Measurements from ENCODE around the gene SH3BP1. TPM values are rescaled to one million over a fixed set of nuclear protein-coding genes. Genes with fewer than 3 reads are reported as not detected.
"Not testable (repeated sequence)": the region's sequence is repeated elsewhere in the genome, so short reads cannot be mapped to it uniquely, and the experiment has no call there.

Gene SH3BP1, protein sequence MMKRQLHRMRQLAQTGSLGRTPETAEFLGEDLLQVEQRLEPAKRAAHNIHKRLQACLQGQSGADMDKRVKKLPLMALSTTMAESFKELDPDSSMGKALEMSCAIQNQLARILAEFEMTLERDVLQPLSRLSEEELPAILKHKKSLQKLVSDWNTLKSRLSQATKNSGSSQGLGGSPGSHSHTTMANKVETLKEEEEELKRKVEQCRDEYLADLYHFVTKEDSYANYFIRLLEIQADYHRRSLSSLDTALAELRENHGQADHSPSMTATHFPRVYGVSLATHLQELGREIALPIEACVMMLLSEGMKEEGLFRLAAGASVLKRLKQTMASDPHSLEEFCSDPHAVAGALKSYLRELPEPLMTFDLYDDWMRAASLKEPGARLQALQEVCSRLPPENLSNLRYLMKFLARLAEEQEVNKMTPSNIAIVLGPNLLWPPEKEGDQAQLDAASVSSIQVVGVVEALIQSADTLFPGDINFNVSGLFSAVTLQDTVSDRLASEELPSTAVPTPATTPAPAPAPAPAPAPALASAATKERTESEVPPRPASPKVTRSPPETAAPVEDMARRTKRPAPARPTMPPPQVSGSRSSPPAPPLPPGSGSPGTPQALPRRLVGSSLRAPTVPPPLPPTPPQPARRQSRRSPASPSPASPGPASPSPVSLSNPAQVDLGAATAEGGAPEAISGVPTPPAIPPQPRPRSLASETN
- 10.5 TPM for polyA plus RNA-seq (ENCODE audit: insufficient read length)

DNA sequence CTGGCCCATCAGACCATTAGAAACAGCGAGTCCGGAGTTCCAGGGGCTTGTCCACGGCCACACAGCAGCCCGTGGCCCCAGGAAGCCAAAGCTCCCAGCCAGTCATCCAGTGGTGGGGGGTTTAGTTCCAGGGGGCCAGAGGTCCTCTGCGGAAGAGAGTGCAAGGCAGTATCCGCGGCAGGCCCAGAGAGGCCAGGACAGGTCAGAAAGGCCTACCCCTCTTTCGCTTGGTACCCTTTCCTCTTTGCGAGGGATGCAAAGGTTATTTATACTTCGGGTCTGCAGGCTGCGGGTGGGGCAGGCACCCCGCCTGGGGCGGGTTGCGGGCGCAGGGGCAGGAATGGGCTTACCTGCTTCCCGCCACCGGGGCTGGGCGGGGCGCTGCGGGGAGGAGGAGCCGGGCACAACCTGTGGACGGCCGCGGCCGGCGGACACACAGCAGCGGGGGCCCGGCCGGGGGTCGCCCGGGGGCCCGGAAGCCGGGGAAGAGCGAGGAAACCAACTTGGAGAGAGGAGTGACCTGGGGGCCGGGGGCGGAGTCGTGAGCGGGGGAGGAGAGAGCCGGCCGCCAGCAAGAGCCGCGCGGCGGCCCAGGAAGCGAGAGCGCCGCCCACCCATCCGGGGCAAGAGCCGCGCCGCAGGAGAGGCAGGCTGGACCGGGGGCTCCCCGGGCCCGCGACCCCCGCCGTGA lies at the start of gene SH3BP1:
Gene SH3BP1, plus strand, starts transcription at position 600 of the 691 bp plus-strand sequence. CDS start 119 bp downstream, outside the sequence.
- DNase-seq (ENCODE audit: low read depth), result no peak

DNA sequence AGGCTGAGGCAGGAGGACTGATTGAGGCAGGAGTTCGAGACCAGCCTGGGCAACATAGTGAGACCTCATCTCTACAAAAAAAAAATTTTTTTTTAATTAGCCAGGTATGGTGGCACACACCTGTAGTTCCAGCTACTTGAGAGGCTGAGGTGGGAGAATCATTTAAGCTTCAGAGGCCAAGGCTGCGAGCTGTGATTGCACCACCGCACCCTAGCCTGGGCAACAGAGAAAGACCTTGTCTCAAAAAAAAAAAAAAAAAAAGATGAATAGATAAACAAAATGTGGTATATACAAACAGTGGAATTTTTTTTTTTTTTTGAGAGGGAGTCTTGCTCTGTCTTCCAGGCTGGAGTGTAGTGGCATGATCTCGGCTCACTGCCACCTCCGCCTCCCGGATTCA lies 48.4 kb upstream of the SH3BP1 start:
- not testable (repeated sequence) for DNase-seq (ENCODE audit: low read depth)

DNA sequence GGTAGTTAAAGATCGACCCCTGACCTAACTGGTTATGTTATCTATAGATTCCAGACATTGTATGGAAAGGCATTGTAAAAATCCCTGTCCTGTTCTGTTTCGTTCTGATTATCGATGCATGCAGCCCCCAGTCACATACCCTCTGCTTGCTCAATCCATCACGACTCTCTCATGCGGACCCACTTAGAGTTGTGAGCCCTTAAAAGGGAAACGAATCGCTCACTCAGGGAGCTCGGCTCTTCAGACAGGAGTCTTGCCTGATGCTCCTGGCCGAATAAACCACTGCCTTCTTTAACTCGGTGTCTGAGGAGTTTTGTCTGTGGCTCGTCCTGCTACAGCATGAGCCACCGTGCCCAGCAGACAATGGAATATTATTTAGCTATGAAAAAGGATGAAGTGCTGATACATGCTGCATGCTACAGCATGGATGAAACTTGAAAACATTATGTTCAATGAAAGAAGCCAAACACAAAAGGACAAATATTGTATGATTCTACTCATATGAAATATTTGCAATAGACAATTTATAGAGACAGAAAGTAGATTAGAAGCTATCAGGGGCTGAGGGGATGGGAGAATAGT lies 47.6 kb upstream of the SH3BP1 start:
- no peak for DNase-seq (ENCODE audit: low read depth)

DNA sequence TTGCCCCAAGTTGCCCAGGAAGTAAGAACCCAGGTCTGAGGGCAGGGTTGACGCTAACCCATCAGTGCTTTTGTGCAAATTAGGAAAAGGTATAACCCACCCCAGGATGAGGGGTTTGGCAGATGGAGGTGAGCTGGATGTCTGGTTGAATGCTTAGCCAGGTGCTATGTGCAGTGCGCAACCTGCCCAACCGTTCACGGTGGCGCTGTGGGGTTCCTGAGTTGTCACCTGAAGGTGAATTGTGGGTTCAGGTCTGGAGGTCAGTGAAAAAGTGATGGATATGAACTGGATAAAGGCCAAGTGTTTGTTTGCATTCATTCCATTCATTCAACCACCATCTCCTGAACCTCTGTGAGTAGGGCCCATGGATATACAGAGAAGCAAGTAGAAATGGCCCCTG lies 45.2 kb upstream of the SH3BP1 start:
- DNase-seq (ENCODE audit: low read depth), result no peak

- DNase-seq (ENCODE audit: low read depth), result no peak
Observed at GRCh38 chr22:37599153-37599552, 40.3 kb upstream of the SH3BP1 start.

- no peak for DNase-seq (ENCODE audit: low read depth)
Observed at GRCh38 chr22:37601203-37601539, 38.3 kb upstream of the SH3BP1 start.

DNA sequence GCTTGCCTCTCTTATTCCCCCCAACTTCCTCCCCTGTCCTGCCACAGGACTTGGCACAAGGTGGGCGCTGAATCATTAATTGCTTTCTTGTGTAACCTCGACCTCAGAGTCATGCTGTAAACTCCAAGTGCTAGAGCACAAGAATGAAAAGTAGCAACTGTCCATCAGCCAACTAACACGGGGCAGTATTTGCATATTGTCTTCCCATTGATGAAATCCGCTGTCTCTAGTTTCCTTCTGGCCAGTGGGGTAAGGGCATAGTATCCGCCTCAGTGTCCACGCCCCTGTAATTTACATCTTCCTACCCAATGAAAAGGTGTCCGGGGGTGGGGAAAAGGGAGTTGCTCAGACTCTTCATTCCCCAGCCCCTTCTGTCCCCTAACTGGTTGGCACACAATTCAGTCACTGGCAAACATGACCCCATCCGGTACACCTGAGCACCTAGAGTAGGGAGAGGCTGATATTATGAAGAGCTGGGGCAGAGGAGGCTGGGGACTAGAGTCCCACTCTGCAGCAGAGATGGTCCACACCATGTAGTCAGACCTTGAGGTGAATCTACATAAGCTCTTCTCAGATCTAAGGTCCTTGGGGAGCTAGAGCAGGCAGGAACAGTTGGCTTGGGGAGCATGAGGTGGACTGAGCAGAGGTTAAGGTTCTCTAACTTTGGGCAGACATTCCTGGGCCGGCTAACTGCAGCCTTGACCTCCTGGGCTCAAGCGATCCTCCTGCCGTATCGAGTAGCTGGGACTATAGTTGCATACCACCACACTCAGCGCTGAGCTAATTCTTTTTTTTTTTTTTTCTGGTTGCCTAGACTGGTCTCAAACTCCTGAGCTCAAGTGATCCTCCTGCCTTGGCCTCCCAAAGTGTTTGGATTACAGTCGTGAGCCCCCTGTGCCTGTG lies 37.7 kb upstream of the SH3BP1 start:
- DNase-seq (ENCODE audit: low read depth), result no peak

- DNase-seq (ENCODE audit: low read depth), result not testable (repeated sequence)
Observed at GRCh38 chr22:37602546-37603277, 36.8 kb upstream of the SH3BP1 start.

- no peak for DNase-seq (ENCODE audit: low read depth)
Observed at GRCh38 chr22:37604074-37604473, 35.4 kb upstream of the SH3BP1 start.

- no peak for DNase-seq (ENCODE audit: low read depth)
Observed at GRCh38 chr22:37604875-37605274, 34.6 kb upstream of the SH3BP1 start.

GRCh38 chr22:37607010-37607934 lies 32.2 kb upstream of the SH3BP1 start:
- no peak for DNase-seq (ENCODE audit: low read depth)

GRCh38 chr22:37607935-37608476 lies 31.5 kb upstream of the SH3BP1 start:
- DNase-seq (ENCODE audit: low read depth), result no peak

- DNase-seq (ENCODE audit: low read depth), result peak; percentile 86
Observed at GRCh38 chr22:37608477-37609239, 30.8 kb upstream of the SH3BP1 start, which contains the start of gene GGA1. GGA1 (plus strand) TSS chr22:37608834; CDS start chr22:37608861, 27 bp downstream.

DNA sequence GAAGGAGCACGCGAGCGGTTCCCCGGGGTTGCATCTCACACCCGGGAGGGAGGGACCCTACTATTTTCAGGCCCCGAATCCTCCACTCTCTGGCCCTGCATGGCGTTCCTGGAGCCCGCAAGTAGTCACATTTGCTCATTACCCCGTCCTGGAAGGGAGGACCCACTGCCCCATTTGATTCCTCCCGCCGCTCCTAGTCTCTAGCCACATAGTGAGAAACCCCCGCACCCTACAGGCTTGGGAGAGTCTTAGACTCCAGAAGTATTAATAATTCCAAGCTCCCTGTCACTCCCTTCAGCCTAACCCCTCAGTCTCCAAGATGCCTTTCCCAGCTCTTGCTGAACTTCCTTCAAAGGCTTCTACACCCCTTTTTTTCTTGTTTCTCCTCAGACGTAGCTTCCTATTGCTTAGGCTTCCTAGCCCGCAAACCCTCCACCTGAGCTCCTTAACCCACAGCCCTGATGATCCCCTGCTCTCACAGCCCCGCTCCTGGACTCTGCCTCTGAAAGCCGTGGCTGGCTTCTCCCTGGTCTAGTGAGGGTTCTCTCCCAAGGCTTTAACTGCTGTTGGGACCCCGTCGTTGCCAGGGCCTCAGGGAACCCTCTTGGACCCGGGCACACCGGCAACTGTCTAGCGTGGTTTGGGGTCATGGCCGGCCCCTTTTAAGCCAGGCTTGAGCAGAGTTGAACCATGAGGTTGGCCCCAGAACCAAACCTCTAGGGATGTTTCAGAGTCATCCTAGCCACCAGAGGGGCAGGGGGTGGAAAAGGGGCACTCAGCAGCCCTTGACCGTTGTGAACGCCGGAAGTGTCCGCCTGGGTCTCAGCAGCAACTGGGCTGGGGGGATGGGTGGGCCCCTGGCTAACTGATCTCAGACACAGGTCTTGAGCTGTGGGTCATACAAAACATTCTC lies 30.0 kb upstream of the SH3BP1 start:
- no peak for DNase-seq (ENCODE audit: low read depth)

- not testable (repeated sequence) for DNase-seq (ENCODE audit: low read depth)
Observed at GRCh38 chr22:37610153-37610475, 29.4 kb upstream of the SH3BP1 start.

- no peak for DNase-seq (ENCODE audit: low read depth)
Observed at GRCh38 chr22:37610480-37611129, 28.9 kb upstream of the SH3BP1 start.

DNA sequence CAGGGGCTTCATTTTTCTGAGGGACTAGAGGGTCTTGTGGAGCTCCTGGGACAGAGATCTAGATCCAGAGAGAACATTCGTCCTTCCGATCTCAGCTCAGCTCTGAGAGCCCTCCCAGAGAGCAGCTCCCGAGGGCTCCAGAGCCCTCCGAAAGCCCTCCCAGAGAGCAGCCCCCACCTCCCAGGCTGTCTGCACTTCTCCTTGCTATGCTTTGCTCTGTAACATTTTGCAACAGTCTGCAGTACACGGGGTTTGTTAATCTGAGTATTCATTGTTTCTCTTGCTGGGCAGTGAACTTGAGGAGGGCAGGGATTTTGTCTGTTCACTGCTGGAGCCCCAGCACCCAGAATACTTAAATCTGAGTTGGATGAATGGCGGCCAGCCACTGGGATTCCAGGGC lies 28.3 kb upstream of the SH3BP1 start:
- DNase-seq (ENCODE audit: low read depth), result no peak

Data from forelimb muscle (tissue), 1 donor.